ENCODE results near the gene KLHL21.
"Not testable (repeated sequence)": the region's sequence is repeated elsewhere in the genome, so short reads cannot be mapped to it uniquely, and the experiment has no call there.

Gene KLHL21

DNA sequence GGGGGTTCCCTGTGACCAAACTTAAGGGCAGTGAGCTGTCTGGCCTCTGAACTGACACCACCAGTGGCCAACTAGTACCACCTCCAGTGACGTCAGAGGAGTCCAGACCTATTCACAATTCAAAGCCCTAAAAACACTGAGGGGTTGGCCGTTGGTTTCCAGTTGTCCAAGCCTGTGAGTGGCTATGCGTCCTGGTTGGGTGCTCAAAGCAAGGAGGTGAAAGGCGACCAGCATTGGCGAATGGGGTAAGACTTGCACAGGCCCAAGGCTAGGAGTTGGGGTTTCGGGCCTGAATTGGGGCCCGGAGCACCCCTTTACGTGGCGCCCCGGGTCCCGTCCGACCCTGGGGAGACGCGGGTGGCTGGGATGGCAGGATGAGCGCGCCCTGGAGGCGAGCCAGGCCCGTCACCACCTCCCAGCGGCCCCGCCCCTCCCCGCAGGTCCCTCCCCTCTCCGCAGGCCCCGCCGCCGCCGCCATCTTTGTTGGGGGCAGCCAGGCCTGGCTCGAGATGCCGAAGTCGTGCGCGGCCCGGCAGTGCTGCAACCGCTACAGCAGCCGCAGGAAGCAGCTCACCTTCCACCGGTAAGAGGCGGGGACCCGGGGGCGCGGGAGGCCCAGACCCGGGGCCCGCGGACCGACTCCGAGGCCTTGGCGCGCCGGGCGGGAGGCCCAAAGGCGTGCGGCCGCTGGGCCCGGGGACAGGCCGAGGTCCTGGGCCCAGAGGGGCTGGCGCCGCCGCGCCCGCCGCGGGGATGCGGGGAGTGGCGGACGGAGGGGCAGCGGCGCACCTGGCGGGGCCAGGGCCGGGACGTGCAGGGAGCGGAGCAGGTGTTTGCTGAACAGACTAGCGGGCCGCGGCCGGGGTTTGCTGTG, 22.3 kb upstream of the KLHL21 start, which contains the start of gene THAP3:
TSS of gene THAP3 (plus strand) at position 159 of the 874 bp plus-strand sequence. CDS start at position 510, 351 bp downstream.
- DNase-seq: peak; percentile 92

DNA sequence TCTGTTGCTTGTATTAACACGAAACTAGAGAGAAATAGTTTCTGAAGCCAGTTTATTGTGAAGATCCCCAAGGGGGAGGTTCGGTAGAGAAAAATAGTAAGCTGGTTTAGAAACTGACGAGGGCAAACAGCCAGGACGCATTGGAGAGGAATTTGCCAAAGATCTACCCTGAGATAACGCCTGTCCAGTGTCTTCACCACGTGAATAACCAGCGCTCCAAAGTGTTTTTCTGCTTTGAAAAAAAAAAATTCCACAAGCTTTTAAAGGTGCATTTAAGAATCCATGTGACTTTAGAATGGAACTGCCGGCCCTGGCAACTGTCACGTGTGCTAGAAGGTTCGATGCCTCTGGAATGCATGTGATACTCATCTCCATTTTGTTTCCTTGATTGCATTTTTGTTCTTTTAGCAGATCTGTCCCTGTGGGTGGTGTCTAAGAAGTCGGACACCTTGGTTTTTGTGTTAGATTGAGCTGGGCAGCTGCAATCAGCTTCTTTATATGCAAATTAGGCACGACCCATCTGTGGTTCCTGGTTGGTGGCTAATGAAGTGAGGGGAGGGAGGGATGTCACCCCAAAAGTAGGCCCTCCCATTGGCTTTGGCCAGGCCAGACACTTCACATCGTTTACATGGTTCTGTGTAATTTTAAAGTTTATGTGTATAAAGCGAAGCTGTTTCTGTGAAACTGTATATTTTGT, 20.7 kb upstream of the KLHL21 start:
- DNase-seq: no peak

DNA sequence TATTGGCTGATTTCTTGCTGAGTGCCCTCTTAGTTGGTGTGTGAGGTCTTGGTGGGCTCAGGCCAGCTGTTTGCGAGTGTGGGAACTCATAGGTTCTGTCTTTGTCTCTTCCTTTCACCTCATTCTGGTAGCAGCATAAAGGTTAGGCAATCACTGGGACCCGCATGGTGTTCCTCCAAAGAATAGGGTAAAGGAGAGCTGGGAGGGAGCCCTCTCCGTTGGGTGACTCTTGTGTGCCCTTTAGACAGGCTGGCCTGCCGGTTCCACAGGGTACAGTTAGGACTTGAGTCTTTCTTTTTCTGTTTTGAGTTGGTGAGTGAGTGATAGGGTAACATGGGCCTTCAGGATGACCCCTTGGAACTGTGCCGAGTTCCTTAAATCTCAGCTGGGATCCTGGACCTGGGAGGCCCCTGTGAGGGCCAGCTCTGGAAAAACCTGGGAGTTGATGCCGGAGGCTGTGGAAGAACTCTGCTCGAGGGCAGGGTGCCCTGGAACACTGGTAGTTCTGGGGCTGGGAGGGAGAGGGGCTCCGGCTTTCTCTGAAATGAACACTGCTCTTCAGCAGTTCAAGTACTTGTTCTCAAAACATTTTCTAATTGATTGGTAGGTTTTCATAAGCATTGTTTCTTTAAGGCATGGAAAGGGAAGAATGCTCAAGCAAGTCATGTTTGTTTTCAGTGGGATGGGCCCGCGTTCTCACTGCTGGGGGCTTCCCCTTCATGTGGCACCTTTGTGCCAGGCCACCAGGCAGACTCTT, 19.9 kb upstream of the KLHL21 start:
- no peak for DNase-seq

DNA sequence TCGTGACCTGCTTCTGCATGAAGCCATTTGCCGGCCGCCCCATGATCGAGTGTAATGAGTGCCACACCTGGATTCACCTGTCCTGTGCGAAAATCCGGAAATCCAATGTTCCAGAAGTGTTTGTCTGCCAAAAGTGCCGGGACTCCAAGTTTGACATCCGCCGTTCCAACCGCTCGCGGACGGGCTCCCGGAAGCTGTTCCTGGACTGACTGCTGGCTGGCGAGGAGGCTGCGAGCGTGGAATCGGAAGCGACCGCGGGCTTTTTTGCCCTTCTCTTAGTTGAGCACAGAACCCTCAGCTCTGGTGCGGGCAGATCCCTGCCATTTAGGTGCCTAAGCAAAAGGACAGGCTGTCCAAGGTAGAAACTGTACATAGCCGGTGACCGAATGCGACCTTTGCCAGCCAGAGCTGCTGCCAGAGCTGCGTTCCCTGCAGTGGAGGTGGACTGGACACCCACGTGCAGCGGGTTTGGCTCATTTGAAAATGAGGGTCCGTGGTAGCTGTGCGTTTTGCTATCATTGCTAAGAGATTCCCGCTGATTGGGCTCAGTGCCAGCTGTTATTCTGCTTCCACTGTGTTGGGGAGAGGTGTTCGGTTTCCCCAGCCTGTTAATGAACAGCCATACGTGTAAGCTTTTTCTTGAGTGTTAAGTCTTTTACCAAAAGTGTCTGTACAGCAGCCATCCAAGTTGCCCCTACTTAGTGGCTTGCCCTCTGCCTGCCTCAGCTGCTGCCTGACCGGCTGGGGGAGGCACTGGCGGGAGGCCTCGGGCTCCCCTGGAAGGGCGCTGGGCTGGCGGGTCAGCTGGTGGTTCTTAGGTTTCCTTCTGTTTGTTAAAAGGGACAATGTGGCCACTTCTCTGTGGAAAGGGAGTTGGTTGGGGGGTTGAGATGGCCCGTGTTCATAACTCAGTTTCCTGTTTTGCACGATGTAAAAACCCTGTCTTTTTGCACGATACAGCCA, 19.0 kb upstream of the KLHL21 start:
- no peak for DNase-seq

DNA sequence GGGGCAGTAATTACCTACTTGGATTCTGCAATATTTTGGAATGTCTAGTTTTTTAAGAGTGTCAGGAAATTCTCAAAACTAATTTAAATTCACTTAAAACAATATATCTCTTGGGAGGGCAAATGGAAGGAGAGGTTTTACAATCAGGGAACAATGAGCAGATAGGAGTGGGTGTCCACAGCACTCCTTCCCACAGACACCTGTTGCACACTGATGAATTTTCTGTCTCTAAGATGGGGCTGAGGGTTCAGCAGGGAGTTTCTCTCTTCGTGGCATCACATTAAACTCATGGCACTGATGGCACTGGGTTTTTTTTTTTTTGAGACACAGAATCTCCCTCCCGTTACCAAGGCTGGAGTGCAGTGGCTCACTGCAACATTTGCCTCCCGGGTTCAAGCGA, 16.4 kb upstream of the KLHL21 start:
- no peak for DNase-seq

DNA sequence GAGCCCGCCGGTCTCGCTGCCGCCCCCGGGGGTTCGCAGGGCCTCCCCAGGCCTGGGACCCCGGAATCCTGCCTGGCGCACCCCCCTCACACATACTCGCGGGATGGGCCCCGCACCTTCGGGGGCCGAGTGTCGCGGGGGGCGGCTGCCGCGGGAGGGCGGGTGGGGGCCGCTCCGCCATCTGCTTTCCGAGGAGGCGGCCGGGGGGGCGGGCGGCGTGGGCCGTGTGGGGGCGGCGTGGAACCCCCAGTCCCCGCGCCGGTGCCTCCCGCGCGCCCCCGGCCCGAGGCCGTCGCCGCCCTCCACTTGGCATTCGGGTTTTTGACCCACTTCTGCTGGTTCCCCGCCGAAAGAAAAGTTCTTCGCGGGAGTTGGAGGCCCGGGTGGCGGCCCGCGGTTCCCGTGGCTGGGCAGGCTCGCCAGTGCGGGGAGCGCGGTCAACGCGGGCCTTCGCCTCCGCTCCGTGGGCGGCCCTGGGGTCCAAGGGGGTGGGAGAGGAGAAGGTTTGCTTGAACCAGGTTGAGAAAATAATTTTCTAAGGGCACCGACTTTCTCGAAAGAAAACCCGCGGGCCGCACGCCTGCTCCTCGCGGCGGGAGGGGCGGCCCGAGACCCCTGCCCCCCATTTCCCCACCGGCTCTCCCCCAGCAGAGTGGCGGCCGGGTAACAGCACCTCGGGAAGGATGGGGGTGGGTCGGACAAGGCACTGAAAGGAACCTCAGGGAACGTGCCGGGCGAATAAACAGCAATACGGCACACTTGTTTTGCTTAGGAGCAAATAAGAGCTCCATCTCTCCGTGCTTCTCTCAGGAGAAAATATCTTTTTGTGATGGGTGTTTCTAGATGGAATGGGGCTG, 12.5 kb upstream of the KLHL21 start:
- DNase-seq: peak; percentile 14

DNA sequence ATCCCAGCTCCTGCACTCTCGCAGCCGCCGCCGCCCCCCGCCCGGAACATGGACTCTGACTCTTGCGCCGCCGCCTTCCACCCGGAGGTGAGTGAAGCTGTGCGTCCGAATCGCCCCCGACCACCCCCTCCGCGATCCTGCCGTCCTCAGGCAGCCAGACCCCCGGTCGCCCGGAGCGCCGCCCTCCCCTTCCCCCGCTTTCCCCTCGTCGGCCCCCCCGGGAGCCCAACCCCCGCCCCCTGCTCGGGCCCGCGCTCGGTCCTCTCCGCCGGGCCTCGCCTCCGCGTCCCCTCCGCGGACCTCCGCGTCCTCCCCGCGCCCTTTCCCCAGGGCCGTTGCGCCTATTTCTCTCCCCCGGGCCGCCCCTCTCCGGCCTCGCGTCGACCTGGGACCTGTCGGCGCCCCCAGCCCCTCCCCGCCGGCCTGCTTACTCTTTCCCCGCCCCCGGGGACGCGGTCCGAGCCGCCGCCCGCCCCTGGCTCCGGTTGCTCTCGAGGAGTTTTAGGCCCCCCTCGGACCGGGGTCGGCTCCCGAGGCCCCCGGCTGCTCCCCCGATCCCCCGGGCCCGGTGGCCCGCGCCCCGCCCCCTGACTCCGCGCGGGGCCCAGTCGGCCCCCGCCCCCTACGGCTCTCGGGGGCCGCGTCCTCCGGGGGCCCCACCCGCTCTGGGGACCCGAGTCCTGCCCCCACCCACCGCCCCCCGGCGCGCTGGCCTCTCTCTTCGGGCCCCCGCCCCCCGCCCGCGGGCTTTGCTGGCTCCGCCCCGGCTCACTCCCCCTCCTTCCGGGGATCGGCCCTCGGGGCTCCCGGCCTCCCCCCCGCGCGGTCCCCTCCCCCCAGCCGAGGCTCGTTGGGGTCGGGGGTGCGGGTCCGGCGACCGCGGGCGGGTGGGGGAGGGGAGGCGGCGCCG, 11.6 kb upstream of the KLHL21 start:
- DNase-seq: peak; percentile 63

DNA sequence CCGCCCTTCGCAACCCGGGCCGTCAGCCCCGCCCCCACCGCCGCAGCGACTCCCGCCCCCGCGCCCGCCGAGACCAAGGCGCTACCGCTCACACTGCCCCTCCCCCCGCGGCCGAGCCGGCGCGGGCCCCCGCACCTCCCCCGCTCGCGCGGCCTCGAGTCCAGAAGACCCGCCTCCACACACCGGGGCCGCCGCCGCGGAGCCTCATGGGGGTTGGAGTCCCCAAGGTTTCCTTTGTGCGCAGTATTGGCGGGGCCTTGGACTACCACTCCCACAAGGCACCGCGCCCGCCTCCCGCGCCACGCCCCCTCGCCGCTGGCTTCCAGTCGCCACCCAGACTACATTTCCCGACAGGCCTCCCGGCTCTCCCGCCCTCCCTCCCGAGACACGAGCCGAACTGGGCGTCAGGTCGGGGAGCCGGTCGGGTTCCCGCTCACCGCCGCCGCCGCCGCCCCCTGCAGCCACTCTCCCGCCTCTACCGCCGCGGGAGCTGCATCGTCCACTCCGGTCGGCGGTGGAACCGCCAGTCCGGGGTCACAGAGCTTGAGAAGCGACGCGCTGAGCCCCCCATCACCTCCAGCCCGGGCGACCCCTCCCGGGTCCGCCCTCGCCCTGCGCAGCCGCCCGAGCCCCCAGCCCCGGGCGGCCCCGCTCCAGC, 10.8 kb upstream of the KLHL21 start, which contains the start of gene PHF13:
TSS of gene PHF13 (plus strand) at position 371 of the 658 bp plus-strand sequence. CDS start 336 bp downstream, outside the sequence.
- peak; percentile 100 for DNase-seq

DNA sequence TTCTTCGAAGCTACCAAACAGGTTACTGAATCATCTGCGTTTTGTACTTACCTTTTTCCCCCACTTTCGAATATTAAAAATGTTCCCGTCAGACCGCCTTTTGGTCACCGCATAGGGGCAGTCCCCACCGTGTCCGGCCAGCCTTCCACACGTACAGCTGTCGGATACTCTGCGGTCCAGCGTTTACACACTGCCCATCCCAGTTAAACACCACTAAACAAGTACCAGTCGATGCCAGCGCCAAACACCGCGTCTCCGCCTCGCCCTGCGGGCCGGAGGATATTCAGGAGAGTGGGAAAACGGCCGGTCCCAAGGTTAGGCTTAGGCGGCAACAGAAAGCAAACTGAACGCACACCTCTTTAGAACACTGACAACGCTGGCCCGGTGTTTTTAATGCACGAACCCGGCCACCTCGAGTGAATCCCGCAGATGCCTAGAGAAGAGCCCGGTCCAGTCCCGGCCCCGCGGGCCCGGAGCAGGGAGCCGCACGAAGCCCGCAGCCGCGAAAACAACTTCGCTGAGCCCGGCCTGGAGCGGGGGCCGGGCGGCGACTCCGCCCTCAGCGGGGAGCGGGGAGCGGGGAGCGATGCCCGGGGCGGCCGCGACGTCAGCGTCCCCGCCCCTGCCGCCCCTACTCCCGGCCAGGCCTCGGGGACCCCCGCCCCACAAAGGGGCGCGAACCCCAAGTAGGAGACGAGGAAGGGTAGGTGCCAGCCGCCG, 10.1 kb upstream of the KLHL21 start:
- DNase-seq: no peak

DNA sequence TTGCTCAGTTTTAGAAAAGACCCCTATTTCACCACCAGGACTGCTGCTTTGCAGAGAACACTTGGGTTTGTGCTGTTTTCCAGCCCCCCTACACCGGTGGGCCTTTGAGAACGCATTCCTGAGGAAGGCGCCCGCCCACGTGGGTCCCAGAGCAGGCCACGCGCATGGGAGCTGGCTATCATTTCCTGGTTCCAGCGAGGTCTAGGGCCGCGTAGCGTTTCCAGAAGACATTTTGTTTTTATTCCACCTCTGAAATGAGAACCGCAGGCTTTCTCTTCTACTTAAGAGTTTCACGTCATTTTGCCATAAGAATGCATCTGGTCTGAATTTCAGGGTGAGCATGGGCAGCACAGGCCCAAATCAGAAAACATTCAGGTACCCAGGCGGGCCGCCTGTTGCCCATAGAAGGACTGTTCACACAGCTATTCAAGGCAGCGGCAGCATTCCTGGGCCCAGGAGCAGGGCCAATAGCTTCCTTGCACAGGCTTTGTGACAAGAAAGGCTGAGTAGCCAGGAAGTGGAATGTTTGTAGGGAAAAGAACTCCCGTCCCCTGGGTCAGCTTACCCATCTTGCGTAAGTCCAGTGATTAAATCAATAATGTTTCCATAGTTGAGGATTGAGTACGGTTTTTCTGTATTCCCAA, 1.4 kb upstream of the KLHL21 start:
- DNase-seq: no peak

DNA sequence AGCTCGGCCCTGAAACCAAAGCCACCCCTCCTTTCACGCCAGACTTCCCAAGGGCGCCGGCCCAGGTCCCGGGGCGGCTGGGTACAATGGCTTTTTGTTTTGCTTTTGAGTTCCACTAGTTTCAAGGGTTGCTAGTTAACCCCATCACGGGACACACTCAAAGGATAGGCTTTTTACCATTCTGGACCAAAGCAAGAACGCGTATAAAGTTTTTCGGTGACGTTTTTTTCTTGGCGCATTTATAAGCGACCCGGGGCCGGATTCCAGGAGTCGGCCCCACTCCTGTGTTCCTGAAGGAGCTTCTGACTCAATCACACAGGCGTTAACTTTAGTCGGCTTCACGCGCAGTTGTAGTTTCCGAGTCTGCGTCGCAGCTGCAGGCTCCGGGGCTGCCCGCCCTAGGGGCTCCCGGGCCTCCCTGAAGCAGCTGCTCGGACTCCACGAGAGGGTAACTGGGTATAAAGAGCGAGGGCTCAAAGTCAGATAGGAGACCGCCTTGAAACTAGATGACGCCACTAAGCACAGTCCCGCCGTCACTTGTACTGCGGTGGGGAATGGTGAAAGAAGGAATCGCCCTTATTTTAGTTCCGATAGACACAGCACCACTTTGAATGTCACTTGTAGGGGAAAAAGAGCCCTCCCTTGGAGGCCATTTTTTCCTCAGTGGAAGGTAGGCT, 707 bp upstream of the KLHL21 start:
- DNase-seq: peak; percentile 67

DNA sequence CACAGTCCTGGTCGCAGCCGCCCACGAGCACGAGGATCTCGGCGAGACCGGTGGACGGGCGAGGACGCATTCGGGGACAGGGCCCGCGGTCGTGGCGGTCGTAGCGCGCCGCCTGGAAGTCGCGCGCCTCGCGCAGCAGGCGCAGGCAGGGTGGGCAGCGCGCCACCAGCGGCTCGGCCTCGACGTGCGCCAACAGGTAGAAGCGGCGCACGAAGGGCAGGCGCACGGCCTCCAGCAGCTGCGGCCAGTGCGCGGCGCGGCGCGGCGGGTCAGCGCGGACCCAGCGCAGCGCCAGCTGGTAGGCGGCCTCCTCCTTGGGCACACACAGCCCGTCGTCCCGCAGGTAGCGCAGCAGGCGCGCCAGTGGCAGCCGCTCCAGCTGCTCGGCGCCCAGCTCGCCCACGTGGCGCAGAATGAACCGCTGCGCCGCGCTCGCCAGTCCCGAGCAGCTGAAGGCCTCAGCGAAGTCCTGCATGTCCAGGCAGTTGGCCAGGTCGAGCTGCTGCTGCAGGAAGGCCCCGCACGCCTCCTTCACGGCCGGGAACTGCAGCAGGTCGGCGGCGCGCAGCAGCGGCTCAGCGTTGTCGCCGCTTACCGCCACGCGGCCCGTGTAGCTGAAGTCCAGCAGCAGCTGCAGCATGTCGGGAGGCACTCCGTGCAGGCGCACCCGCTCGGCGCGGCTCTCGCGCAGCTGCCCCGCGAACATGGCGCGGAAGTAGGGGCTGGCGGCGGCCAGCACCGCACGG, 573 bp downstream of the KLHL21 start:
- peak; percentile 28 for DNase-seq

DNA sequence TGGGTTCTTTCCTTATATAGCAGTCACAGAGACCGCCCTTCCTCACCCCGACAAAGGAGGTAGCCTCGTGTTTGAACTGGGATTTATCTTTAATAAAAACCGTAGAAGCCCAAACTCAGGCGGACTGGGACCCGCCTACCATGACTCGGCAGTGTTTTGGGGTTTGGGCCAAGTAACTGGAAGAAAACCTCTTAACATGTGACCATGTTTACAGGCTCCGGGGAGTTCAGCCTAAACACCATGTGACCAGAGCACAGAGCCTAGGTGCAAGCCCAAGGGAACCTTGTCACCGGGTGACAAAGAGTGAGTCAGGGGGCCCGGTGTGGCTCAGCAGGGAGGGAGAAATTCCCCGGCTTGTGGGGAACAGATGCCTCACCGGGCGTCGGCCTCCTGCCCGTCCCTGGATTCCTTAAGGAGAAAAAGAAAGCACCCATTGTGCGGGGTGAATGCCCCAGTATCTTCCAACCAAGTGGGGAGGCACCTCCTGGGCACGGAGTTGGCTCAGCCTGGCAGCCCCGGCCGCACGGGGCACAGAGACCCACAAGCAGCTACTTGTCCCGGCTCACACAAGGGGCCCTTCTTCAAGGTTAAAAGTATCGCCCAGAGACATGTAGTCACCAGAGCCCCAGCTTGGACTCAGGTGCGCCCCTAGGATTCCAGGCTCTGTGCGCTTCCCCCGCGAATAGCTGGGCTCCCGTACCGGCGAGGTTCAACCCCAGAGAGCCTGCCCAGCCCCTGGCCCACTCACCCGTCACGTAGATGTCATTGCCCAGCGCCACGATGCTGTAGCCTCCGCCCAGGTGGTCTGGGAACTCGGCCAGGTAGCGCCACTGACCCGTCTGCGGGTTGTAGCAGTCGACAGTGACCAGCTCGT, 1.4 kb downstream of the KLHL21 start:
- DNase-seq: peak; percentile 79

DNA sequence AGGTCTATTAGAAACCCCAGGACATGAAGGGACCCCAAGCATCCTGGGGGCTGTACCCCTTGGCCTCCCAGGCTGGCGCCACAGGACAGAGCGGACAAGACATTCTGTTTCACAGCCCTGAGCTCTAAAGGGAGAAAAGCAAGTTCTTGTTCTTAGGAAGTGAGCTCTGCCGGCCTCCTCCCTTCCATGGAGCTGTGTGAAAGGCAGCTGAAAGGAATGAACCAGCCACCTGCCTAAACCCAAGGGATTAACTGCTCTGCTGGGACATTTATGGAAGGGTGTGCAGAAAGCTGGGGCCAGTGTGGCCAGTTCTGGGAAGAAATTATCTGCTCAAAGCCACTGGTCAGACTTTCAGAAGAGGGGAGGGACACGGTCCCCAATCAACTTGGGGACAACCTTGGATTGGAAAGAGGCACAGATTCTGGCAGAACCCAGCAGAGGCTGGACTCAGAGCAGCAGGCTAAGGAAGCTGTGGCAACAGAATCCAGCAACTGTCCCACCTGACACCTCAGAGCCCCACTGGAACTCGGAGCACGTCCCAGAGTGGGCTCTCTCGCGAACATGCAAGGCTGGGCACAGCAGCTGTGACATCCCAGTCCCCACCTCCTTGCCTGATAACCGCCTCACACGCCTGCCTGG, 2.1 kb downstream of the KLHL21 start:
- no peak for DNase-seq

DNA sequence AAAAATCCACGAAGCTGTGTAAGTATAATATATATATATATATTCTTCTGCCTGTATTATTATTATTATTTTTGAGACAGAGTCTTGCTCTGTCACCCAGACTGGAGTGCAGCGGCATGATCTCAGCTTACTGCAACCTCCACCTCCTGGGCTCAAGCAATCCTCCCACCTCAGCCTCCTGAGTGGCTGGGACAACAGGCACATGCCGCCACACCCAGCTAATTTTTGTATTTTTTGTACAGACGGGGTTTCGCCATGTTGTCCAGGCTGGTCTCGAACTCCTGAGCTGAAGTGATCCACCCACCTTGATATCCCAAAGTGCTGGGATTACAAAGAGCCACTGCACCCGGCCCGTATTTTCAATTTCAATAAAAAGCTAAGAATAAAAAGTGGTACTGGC, 2.7 kb downstream of the KLHL21 start:
- DNase-seq: not testable (repeated sequence)

Measured in CD4-positive, alpha-beta T cell treated with Interleukin-10 for 1 hour (primary cell).